ENCODE data around the gene WDR36.
A peak's percentile ranks its signal among the peaks of the same experiment; 100 is the strongest.

WDR36 gene

DNA sequence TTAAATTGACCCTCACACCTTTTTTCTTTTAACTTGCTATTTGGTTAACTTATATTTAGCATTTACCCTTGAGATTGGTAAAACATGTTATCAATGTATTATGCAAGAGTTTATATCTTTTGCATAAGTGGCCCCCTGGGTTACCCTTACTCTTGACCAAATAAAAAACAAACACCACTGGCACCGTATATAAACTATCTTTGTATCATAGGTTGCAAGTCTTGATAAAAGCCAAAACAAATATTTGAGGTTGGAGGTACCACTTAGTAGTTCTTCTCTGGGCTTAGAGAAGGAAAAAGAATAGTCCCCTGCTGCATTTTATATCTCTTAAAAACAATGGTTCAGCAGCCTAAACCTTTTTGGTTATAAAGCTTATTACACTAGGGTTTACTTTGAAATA, 61.3 kb downstream of the WDR36 start:
- Histone ChIP-seq H3K4me2 (ENCODE audit: low read length) (no peak overlapping the region), H3K4me1 (ENCODE audit: control insufficient read depth, low read length) (no peaks in the 10 kb centered on the region), H3K27ac (ENCODE audit: low read depth, low read length) (no peak overlapping the region), H3K9me2 (replicated peaks; ENCODE audit: control insufficient read depth, low read length) (no peaks in the 10 kb centered on the region), H3K9me3 (ENCODE audit: control insufficient read depth, insufficient read depth, low read length) (no peaks in the 10 kb centered on the region), H3K27me3 (ENCODE audit: control insufficient read depth, low read length) (peaks cover under 1% of the 10 kb centered on the region; the same call in 1 of the 2 replicates), H3K36me3 (ENCODE audit: control insufficient read depth, low read length) (no peaks in the 10 kb centered on the region), H3K79me2 (ENCODE audit: control insufficient read depth, low read length) (no peaks in the 10 kb centered on the region), H3F3A (ENCODE audit: control insufficient read depth, insufficient read depth) (no peaks in the 10 kb centered on the region), H4K20me1 (ENCODE audit: control insufficient read depth, insufficient read depth, low read depth, low read length) (no peaks in the 10 kb centered on the region), H3K4me3 (ENCODE audit: low read length) (no peak overlapping the region)
- TF ChIP-seq, protein P1, sequence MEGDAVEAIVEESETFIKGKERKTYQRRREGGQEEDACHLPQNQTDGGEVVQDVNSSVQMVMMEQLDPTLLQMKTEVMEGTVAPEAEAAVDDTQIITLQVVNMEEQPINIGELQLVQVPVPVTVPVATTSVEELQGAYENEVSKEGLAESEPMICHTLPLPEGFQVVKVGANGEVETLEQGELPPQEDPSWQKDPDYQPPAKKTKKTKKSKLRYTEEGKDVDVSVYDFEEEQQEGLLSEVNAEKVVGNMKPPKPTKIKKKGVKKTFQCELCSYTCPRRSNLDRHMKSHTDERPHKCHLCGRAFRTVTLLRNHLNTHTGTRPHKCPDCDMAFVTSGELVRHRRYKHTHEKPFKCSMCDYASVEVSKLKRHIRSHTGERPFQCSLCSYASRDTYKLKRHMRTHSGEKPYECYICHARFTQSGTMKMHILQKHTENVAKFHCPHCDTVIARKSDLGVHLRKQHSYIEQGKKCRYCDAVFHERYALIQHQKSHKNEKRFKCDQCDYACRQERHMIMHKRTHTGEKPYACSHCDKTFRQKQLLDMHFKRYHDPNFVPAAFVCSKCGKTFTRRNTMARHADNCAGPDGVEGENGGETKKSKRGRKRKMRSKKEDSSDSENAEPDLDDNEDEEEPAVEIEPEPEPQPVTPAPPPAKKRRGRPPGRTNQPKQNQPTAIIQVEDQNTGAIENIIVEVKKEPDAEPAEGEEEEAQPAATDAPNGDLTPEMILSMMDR (IDR thresholded peaks at IDR 0.05; ENCODE audit: low read depth, low read length, poor library complexity, severe bottlenecking) = no peak
- TF ChIP-seq EZH2phosphoT487 (IDR thresholded peaks at IDR 0.05; ENCODE audit: borderline replicate concordance, low read length) = no peak

DNA sequence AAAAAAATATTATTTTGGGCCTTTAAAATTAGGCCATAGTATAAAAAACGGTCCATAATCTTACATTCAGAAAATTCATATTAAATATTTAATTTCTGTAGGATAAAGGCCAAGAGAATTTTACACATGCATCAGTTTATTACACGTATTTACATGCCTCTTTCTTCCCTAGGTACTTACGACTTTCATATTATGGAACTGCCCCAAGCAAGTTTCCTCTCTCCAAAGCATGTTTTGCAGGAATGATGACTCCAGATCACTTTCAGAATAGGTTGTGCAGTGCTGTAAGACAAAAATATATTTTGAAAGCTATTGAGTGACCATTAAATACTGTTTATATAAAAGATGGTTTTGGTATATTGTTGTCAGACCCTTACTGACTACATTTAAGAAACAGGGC, 61.8 kb downstream of the WDR36 start:
- no peak overlapping the region for H3K4me2 ChIP-seq (ENCODE audit: low read length)
- H3K79me2 ChIP-seq (ENCODE audit: control insufficient read depth, low read length) = no peaks in the 10 kb centered on the region
- H4K20me1 ChIP-seq (ENCODE audit: control insufficient read depth, insufficient read depth, low read depth, low read length) = no peaks in the 10 kb centered on the region
- no peak overlapping the region for H3K4me3 ChIP-seq (ENCODE audit: low read length)
- H3K27me3 ChIP-seq (ENCODE audit: control insufficient read depth, low read length) = no peaks in the 10 kb centered on the region
- no peaks in the 10 kb centered on the region for H3F3A ChIP-seq (ENCODE audit: control insufficient read depth, insufficient read depth)
- no peaks in the 10 kb centered on the region for H3K36me3 ChIP-seq (ENCODE audit: control insufficient read depth, low read length)
- H3K9me3 ChIP-seq (ENCODE audit: control insufficient read depth, insufficient read depth, low read length) = no peaks in the 10 kb centered on the region
- no peaks in the 10 kb centered on the region for H3K4me1 ChIP-seq (ENCODE audit: control insufficient read depth, low read length)
- H3K9me2 ChIP-seq (replicated peaks; ENCODE audit: control insufficient read depth, low read length) = no peaks in the 10 kb centered on the region
- TF ChIP-seq EZH2phosphoT487 (IDR thresholded peaks at IDR 0.05; ENCODE audit: borderline replicate concordance, low read length) = no peak
- TF ChIP-seq, protein P1 (IDR thresholded peaks at IDR 0.05; ENCODE audit: low read depth, low read length, poor library complexity, severe bottlenecking) = no peak
- no peak overlapping the region for H3K27ac ChIP-seq (ENCODE audit: low read depth, low read length)

DNA sequence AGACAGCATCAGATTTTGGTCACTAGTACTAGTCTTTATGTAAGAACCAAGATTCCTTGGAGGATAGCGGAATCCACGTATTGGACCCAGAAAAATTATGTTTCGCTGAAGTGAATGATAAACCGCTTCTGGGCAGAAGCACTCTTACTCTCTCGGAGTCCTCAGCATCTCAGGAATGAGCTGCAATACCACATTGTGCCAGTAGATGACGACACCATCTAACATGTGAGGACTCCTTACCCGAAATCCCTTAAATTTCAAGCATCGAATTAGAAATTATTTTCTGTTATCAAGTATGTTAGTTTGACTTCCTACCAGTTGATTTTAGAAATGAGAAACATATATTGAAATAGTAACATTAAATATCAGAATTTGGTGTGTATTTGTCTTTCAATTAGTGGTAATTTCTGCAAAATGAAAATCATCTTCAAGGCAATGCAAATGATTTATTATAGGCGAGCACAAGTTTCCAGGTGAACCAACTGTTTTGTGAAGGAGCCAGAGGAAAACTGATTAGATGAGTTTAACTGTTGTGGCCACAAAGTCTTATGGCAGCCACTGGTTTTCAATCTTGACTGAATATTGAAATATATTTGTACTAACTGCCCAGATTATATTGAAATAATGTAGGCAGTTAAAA, 66.1 kb downstream of the WDR36 start:
- H3K79me2 ChIP-seq (ENCODE audit: control insufficient read depth, low read length) = no peaks in the 10 kb centered on the region
- H3K36me3 ChIP-seq (ENCODE audit: control insufficient read depth, low read length) = no peaks in the 10 kb centered on the region
- H3K4me1 ChIP-seq (ENCODE audit: control insufficient read depth, low read length) = no peaks in the 10 kb centered on the region
- no peaks in the 10 kb centered on the region for H4K20me1 ChIP-seq (ENCODE audit: control insufficient read depth, insufficient read depth, low read depth, low read length)
- H3F3A ChIP-seq (ENCODE audit: control insufficient read depth, insufficient read depth) = no peaks in the 10 kb centered on the region
- no peaks in the 10 kb centered on the region for H3K27me3 ChIP-seq (ENCODE audit: control insufficient read depth, low read length)
- no peak overlapping the region for H3K27ac ChIP-seq (ENCODE audit: low read depth, low read length)
- no peaks in the 10 kb centered on the region for H3K9me2 ChIP-seq (replicated peaks; ENCODE audit: control insufficient read depth, low read length)
- H3K4me3 ChIP-seq (ENCODE audit: low read length) = no peak overlapping the region
- no peaks in the 10 kb centered on the region for H3K9me3 ChIP-seq (ENCODE audit: control insufficient read depth, insufficient read depth, low read length)
- TF ChIP-seq, protein P1 (IDR thresholded peaks at IDR 0.05; ENCODE audit: low read depth, low read length, poor library complexity, severe bottlenecking) = peak; percentile 97
- no peak for TF ChIP-seq EZH2phosphoT487 (IDR thresholded peaks at IDR 0.05; ENCODE audit: borderline replicate concordance, low read length)
- H3K4me2 ChIP-seq (ENCODE audit: low read length) = no peak overlapping the region
